Transverse colon (tissue), 4 donors: ENCODE results near the gene NOC2L. TPM values are rescaled to one million over a fixed set of nuclear protein-coding genes. Genes with fewer than 3 reads are reported as not detected.

ENCODE experiments used
- DNase-seq: peaks from one replicate; pipeline ENCODE4 v3.0.0-alpha.2; 2019
- H3K27ac ChIP-seq, 4 donors: fragments of 200-600 bp; sonication (generic); 2 replicates each; pipeline ENCODE4 v1.5.1; 2016 to 2018; ENCODE audit warnings: inconsistent platforms in 4 of 4
- H3K27me3 ChIP-seq: fragments of 200-600 bp; sonication (generic); 2 replicates; pipeline ENCODE4 v1.5.1; 2017; ENCODE audit warnings: inconsistent platforms
- H3K36me3 ChIP-seq, 4 donors: fragments of 200-600 bp; sonication (generic); 2 replicates each; pipeline ENCODE4 v1.5.1; 2017 to 2019; ENCODE audit warnings: inconsistent platforms in 4 of 4
- H3K4me1 ChIP-seq, 4 donors: fragments of 200-600 bp; sonication (generic); 2 replicates each; pipeline ENCODE4 v1.5.1; 2017 to 2020; ENCODE audit warnings: inconsistent platforms in 4 of 4
- H3K4me3 ChIP-seq, 4 donors: fragments of 200-600 bp; sonication (generic); 1 replicate in 1 of 4; 2 replicates in 3 of 4; pipeline versions ENCODE4 v1.5.1 to v1.6.1; 2017 to 2019; ENCODE audit warnings: inconsistent platforms in 4 of 4
- H3K9me3 ChIP-seq, 2 donors: fragments of 200-600 bp; sonication (generic); 2 replicates each; pipeline ENCODE4 v1.5.1; 2017 to 2019; ENCODE audit warnings: inconsistent platforms in 2 of 2
- EP300 ChIP-seq: sonication (generic); formaldehyde crosslinking; IDR thresholded peaks from one replicate; pipeline ENCODE4 v1.6.1; 2017; ENCODE audit warnings: antibody characterized with exemption, low read depth
- POLR2A ChIP-seq: fragments of 450-650 bp; IDR thresholded peaks from one replicate; pipeline ENCODE4 v1.6.1; 2016; ENCODE audit warnings: antibody characterized with exemption, mild to moderate bottlenecking, moderate library complexity
- POLR2AphosphoS5 ChIP-seq, 3 donors: sonication (generic); formaldehyde crosslinking; IDR thresholded peaks; one replicate each; pipeline ENCODE4 v1.6.1; 2016; ENCODE audit warnings: antibody characterized with exemption in 3 of 3
- WGBS, 2 donors: methylation state at CpG; one replicate each; pipeline ENCODE4 v1.1.5; 2018; ENCODE audit warnings: low coverage in 1 of 2; 5-methylcytosine and 5-hydroxymethylcytosine counted together
- in situ Hi-C, 4 donors: fragments of 200-750 bp; cut with MboI; loops; one replicate each; pipeline versions ENCODE4 v1.15.0 to v1.15.1; 2017; ENCODE audit warnings: low sequenced_read_pairs in 3 of 4, low pct_ligation_motif_present in 1 of 4, low pct_unique_long_range_greater_than_20kb in 1 of 4
- intact Hi-C: fragments of 100-400 bp; cut with DNase I; formaldehyde crosslinking; loops from one replicate; pipeline ENCODE4 v1.15.1; 2023; ENCODE audit warnings: low total_unique reads
- total RNA-seq, 4 donors: library from RNA; depleted of rRNA; stranded (reverse); fragments of >200 nt; gene quantifications; one replicate each; pipeline ENCODE4 v1.1.0, GENCODE V29; 2016
- TF ChIP-seq, protein P1 (sequence below), 5 experiments: fragments of 200-600 bp in 3 of 5; fragments of 450-650 bp in 2 of 5; sonication (generic) in 3 of 5; IDR thresholded peaks; 1 replicate in 2 of 5; 2 replicates in 3 of 5; pipeline ENCODE4 v1.5.1; 2016 to 2017; ENCODE audit warnings: antibody characterized with exemption in 5 of 5, inconsistent platforms in 3 of 5, mild to moderate bottlenecking in 2 of 5, moderate library complexity in 1 of 5

Gene NOC2L
- total RNA-seq, 4 donors from 2014 or later, result 17.6 to 50.4 (median 31.6) TPM

DNA sequence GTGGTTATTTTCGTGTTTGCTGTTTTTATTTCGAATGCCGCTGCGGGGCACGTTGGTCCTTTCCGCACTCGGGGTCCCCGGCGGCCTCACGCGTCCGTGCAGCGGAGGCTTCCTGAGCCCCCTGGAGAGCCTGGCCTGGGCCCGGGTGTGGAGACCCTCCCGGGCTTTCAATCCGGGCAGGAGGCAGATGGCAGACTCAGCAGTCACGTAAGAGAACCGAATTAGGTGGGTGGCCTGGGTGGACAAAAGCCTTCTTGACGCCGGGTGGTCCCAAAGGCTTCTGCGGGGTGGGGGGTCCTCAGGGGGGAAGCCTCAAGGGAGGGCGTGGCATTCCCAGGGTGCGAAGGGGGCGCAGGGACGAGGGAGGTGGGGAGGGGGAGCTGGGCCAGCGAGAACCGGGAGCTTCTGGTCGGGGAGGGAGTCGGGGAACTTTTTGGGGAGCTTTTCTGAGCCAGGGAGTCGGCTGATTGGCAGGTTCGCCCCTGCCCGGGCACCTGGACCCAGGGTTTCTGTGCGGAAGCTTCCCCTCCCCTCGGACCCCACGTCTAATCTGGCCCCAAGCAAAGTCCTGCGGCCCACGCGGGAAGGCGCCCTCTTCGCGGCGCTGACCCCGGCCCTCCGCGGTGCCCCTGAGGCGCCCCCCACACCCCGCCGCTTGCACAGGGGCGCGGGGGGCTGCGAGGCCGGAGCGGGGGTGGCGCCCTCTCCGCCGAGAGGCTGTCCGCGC lies 42.2 kb upstream of the NOC2L start:
- Histone ChIP-seq H3K4me1 (peaks cover 25 to 55% (median 53%) of the 10 kb centered on the region in 4 donors), H3K36me3 (no peaks in the 10 kb centered on the region), H3K4me3 (peak overlapping the region; percentile 9 to 68 (median 52)), H3K27ac (peak overlapping the region; percentile 92 to 95 (median 94)), H3K9me3 (no peaks in the 10 kb centered on the region), H3K27me3 (peaks cover 60% of the 10 kb centered on the region)
- no peak for DNase-seq
- TF ChIP-seq POLR2AphosphoS5 (IDR thresholded peaks at IDR 0.05), result no peak
- TF ChIP-seq POLR2A, result no peak
- TF ChIP-seq EP300, result no peak
- TF ChIP-seq, protein P1, sequence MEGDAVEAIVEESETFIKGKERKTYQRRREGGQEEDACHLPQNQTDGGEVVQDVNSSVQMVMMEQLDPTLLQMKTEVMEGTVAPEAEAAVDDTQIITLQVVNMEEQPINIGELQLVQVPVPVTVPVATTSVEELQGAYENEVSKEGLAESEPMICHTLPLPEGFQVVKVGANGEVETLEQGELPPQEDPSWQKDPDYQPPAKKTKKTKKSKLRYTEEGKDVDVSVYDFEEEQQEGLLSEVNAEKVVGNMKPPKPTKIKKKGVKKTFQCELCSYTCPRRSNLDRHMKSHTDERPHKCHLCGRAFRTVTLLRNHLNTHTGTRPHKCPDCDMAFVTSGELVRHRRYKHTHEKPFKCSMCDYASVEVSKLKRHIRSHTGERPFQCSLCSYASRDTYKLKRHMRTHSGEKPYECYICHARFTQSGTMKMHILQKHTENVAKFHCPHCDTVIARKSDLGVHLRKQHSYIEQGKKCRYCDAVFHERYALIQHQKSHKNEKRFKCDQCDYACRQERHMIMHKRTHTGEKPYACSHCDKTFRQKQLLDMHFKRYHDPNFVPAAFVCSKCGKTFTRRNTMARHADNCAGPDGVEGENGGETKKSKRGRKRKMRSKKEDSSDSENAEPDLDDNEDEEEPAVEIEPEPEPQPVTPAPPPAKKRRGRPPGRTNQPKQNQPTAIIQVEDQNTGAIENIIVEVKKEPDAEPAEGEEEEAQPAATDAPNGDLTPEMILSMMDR (IDR thresholded peaks at IDR 0.05), result peak in 1 of 5 experiments; percentile 13
- intact Hi-C loops (no loop called here), in situ Hi-C loops (no loop called here)
- 0 to 1% methylated on average over 7 to 31 of the region's 58 CpGs for WGBS, 2 donors

DNA sequence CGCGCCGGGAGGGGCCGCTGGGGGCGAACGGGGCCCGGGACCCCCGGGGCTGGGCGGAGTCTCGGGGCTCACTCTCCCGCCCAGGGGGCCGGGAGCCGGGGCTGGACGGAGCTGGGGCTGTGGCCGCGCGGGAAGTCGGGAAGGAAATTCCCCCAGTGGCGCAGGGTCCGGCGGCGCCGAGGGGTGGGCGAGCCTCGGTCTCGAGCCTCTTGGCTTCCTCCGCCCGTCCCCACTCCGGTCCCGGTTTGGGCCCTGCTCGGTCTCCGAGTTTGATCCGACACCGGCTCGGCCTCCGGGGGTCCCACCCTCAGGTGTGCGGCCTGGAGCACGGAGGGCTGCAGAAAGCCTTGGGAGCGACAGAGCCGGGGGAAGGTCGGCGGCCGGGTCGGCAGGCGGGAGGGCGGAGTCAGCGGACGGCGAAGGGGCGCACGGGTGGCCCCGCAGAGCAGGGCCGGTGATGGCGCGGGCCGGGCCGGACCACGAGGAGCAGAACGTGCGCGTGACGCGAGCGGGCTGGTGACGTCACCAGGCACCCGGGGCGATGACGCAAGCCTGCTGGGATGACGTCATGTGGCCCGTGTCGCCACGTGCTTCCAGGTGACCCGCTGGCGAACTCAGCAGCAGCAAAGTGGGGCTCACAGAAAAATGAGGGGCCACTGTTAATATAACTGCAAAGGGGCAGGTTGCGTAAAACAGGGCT lies 41.5 kb upstream of the NOC2L start:
- TF ChIP-seq, protein P1 (IDR thresholded peaks at IDR 0.05), result peak in 1 of 5 experiments; percentile 22
- TF ChIP-seq POLR2A, result peak; percentile 11
- peak; percentile 57 to 83 (median 73) for TF ChIP-seq POLR2AphosphoS5 (IDR thresholded peaks at IDR 0.05)
- TF ChIP-seq EP300, result peak; percentile 94
- Histone ChIP-seq H3K27me3 (peaks cover 67% of the 10 kb centered on the region), H3K36me3 (no peaks in the 10 kb centered on the region), H3K27ac (peak overlapping the region; percentile 92 to 95 (median 94)), H3K4me1 (peaks cover 20 to 53% (median 49%) of the 10 kb centered on the region in 4 donors), H3K4me3 (peak overlapping the region; percentile 50 to 68 (median 54)), H3K9me3 (no peaks in the 10 kb centered on the region)
- DNase-seq, result peak; percentile 84
- intact Hi-C loops, result no loop called here
- in situ Hi-C loops, result no loop called here
- WGBS, 2 donors, result 2 to 40% methylated on average over 1 to 44 of the region's 75 CpGs

DNA sequence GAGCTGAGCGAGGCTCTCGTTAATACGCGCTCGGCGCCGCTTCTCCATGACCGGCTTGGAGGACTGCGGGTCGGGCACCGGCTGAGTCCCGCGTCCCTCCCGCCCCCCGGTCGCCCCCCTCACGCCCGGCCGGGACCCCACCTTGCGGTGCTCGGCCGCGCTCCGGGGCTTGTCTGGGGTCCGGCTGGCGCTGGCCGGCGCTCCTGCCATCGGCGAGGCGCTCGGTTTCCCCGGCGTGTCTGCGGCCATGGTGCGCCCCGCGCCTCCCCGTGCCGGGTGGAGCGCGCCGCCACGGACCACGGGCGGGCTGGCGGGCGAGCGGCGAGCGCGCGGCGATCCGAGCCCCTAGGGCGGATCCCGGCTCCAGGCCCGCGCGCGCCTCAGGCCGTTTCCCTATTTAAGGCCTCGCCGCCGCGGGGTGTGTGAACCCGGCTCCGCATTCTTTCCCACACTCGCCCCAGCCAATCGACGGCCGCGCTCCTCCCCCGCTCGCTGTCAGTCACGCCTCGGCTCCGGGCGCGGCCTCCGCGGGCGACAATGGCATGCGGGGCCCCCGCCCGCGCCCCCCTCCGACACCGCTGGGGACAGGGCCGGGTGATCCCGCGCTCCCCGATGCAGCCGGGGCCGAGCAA lies 40.8 kb upstream of the NOC2L start, which contains the start of gene HES4:
Gene HES4, minus strand, starts transcription at position 373 of the 632 bp plus-strand sequence. Its CDS starts 124 bp downstream, at position 249.
- TF ChIP-seq POLR2AphosphoS5 (IDR thresholded peaks at IDR 0.05) (peak; percentile 53 to 74 (median 66)), POLR2A (peak; percentile 45), EP300 (peak; percentile 38)
- TF ChIP-seq, protein P1 (IDR thresholded peaks at IDR 0.05), result no peak
- in situ Hi-C loops (no loop called here), intact Hi-C loops (no loop called here)
- Histone ChIP-seq H3K27me3 (peaks cover 73% of the 10 kb centered on the region), H3K27ac (peak within 1 kb of the TSS; percentile 92 to 95 (median 94)), H3K9me3 (no peaks in the 10 kb centered on the region), H3K4me3 (peak within 1 kb of the TSS; percentile 50 to 68 (median 60)), H3K4me1 (peaks cover 13 to 46% (median 42%) of the 10 kb centered on the region in 4 donors), H3K36me3 (no peaks in the 10 kb centered on the region)
- WGBS, 2 donors, result 0% methylated on average over 66 of the region's 95 CpGs; no CpG with 5 or more reads in 1 of the 2 donors
- peak; percentile 92 for DNase-seq
